H1 (cell line): ENCODE data around the gene ZSWIM9. TPM values are rescaled to one million over a fixed set of nuclear protein-coding genes. Genes with fewer than 3 reads are reported as not detected.

Source experiments
- CTCF ChIA-PET: fragments of 300-600 bp; sonication (Branson Sonifier 250); formaldehyde crosslinking; loops from one replicate; lab custom pipeline; 2021; ENCODE audit not compliant: partially characterized antibody; lab: Charles Lee
- POLR2A ChIA-PET: fragments of 300-600 bp; sonication (Branson Sonifier 250); formaldehyde crosslinking; loops from one replicate; lab custom pipeline; 2021; ENCODE audit warnings: inconsistent platforms; ENCODE audit not compliant: partially characterized antibody; lab: Charles Lee
- DNase-seq, 2 experiments: peaks; one replicate each; pipeline versions ENCODE4 v3.0.0 to v3.0.0-alpha.2; 2010 to 2022; ENCODE audit warnings: low spot score in 2 of 2, low read depth in 1 of 2, mixed read lengths in 1 of 2
- FAIRE-seq: peaks from 2 replicates; lab custom pipeline; 2011; peaks lifted over from hg19 to GRCh38; lab: Jason Lieb, UNC
- H2AFZ ChIP-seq: 2 replicates; pipeline ENCODE4 v1.8.1; 2012; ENCODE audit warnings: low read length, inconsistent platforms
- H2AK5ac ChIP-seq: 2 replicates; pipeline ENCODE4 v1.6.1; 2013; ENCODE audit warnings: low read depth, low read length
- H2BK120ac ChIP-seq: replicated peaks from 2 replicates; pipeline ENCODE3; 2013; ENCODE audit warnings: low read depth, low read length, inconsistent platforms
- H2BK12ac ChIP-seq: 2 replicates; pipeline ENCODE4 v1.6.1; 2013; ENCODE audit warnings: low read depth, low read length
- H2BK15ac ChIP-seq: 2 replicates; pipeline ENCODE4 v1.6.1; 2013; ENCODE audit warnings: low read length
- H2BK20ac ChIP-seq: 2 replicates; pipeline ENCODE4 v1.6.1; 2013; ENCODE audit warnings: low read length
- H2BK5ac ChIP-seq: 2 replicates; pipeline ENCODE4 v1.6.1; 2013; ENCODE audit warnings: low read depth, low read length
- H3K14ac ChIP-seq: 2 replicates; pipeline ENCODE4 v1.6.1; 2013; ENCODE audit warnings: inconsistent platforms; ENCODE audit not compliant: insufficient read length
- H3K18ac ChIP-seq: 2 replicates; pipeline ENCODE4 v1.6.1; 2013; ENCODE audit warnings: low read length; ENCODE audit errors: extremely low read depth
- H3K23ac ChIP-seq: 2 replicates; pipeline ENCODE4 v1.6.1; 2013; ENCODE audit warnings: inconsistent platforms; ENCODE audit not compliant: insufficient read length
- H3K23me2 ChIP-seq: 2 replicates; pipeline ENCODE4 v1.6.1; 2013; ENCODE audit warnings: low read depth, low read length
- H3K27ac ChIP-seq: 2 replicates; pipeline ENCODE4 v1.6.1; 2011; ENCODE audit warnings: low read depth, low read length, inconsistent platforms
- H3K27me3 ChIP-seq, 4 experiments: replicated peaks in 1 of 4; 1 replicate in 1 of 4; 2 replicates in 3 of 4; pipeline versions ENCODE4 v1.6.1 to v1.8.1; 2011 to 2013; ENCODE audit warnings: low read length in 3 of 4, mild to moderate bottlenecking in 3 of 4, inconsistent platforms in 2 of 4, mixed read lengths in 2 of 4, moderate library complexity in 1 of 4; ENCODE audit not compliant: control insufficient read depth in 3 of 4, insufficient read depth in 3 of 4; ENCODE audit errors: extremely low read depth in 1 of 4
- H3K36me3 ChIP-seq, 4 experiments: 2 replicates each; pipeline versions ENCODE4 v1.6.1 to v1.8.1; 2011 to 2013; ENCODE audit warnings: mild to moderate bottlenecking in 4 of 4, low read length in 3 of 4, moderate library complexity in 2 of 4, control low read depth in 1 of 4, inconsistent platforms in 1 of 4; ENCODE audit not compliant: insufficient read depth in 4 of 4, control insufficient read depth in 2 of 4
- H3K4ac ChIP-seq: replicated peaks from 2 replicates; pipeline ENCODE3; 2013; ENCODE audit warnings: low read length, low read depth, mixed read lengths, inconsistent platforms; ENCODE audit not compliant: insufficient read length
- H3K4me1 ChIP-seq, 4 experiments: replicated peaks in 1 of 4; 1 replicate in 1 of 4; 2 replicates in 3 of 4; pipeline versions ENCODE4 v1.6.1 to v1.8.1; 2011 to 2013; ENCODE audit warnings: low read length in 3 of 4, inconsistent platforms in 2 of 4, mixed read lengths in 1 of 4; ENCODE audit not compliant: insufficient read depth in 4 of 4, control insufficient read depth in 3 of 4
- H3K4me2 ChIP-seq, 2 experiments: 2 replicates each; pipeline versions ENCODE4 v1.6.1 to v1.8.1; 2011 to 2013; ENCODE audit warnings: low read depth in 2 of 2, low read length in 2 of 2, control low read depth in 1 of 2, inconsistent platforms in 1 of 2, mild to moderate bottlenecking in 1 of 2; ENCODE audit not compliant: insufficient read depth in 1 of 2
- H3K4me3 ChIP-seq, 4 experiments: fragments of 200-600, 300-600 bp in 1 of 4; sonication (generic), shearing (Covaris generic), sonication (Bioruptor Twin) in 1 of 4; 2 replicates each; pipeline versions ENCODE4 v1.5.1 to v1.8.1; 2011 to 2016; ENCODE audit warnings: low read length in 4 of 4, low read depth in 3 of 4, control low read depth in 2 of 4, inconsistent platforms in 2 of 4, mild to moderate bottlenecking in 2 of 4, mixed read lengths in 1 of 4, moderate library complexity in 1 of 4; ENCODE audit not compliant: insufficient read depth in 2 of 4; ENCODE audit errors: extremely low read depth in 1 of 4
- H3K56ac ChIP-seq: replicated peaks from 2 replicates; pipeline ENCODE3; 2013; ENCODE audit warnings: low read depth, mild to moderate bottlenecking, mixed read lengths, low read length, inconsistent platforms; ENCODE audit not compliant: insufficient read length
- H3K79me1 ChIP-seq: 2 replicates; pipeline ENCODE4 v1.6.1; 2013; ENCODE audit warnings: low read depth, low read length, control low read depth
- H3K79me2 ChIP-seq, 2 experiments: 2 replicates each; pipeline versions ENCODE4 v1.6.1 to v1.8.1; 2012 to 2013; ENCODE audit warnings: low read length in 2 of 2, mild to moderate bottlenecking in 2 of 2, inconsistent platforms in 1 of 2; ENCODE audit not compliant: insufficient read depth in 2 of 2, control insufficient read depth in 1 of 2
- H3K9ac ChIP-seq, 4 experiments: replicated peaks in 1 of 4; 1 replicate in 1 of 4; 2 replicates in 3 of 4; pipeline versions ENCODE4 v1.6.1 to v1.8.1; 2011 to 2013; ENCODE audit warnings: low read depth in 3 of 4, low read length in 3 of 4, control low read depth in 2 of 4, mild to moderate bottlenecking in 2 of 4, moderate library complexity in 2 of 4, inconsistent platforms in 1 of 4; ENCODE audit errors: extremely low read depth in 1 of 4
- H3K9me3 ChIP-seq, 2 experiments: 2 replicates each; pipeline versions ENCODE4 v1.6.1 to v1.8.1; 2012 to 2013; ENCODE audit warnings: mild to moderate bottlenecking in 2 of 2, moderate library complexity in 2 of 2, control low read depth in 1 of 2, inconsistent platforms in 1 of 2, low read depth in 1 of 2, low read length in 1 of 2, mixed read lengths in 1 of 2; ENCODE audit not compliant: insufficient read depth in 2 of 2
- H4K20me1 ChIP-seq, 2 experiments: replicated peaks in 1 of 2; 2 replicates each; pipeline versions ENCODE3 to v1.8.1; 2011 to 2013; ENCODE audit warnings: inconsistent platforms in 2 of 2, low read length in 2 of 2, mild to moderate bottlenecking in 1 of 2; ENCODE audit not compliant: insufficient read depth in 2 of 2, control insufficient read depth in 1 of 2
- H4K5ac ChIP-seq: 2 replicates; pipeline ENCODE4 v1.6.1; 2013; ENCODE audit warnings: low read length, low read depth, mixed read lengths, inconsistent platforms; ENCODE audit not compliant: insufficient read length
- H4K8ac ChIP-seq: 2 replicates; pipeline ENCODE4 v1.8.0; 2013; ENCODE audit warnings: mild to moderate bottlenecking, moderate library complexity, low read length, inconsistent platforms; ENCODE audit not compliant: insufficient read depth; ENCODE audit errors: extremely low read depth
- H4K91ac ChIP-seq: replicated peaks from 2 replicates; pipeline ENCODE3; 2013; ENCODE audit warnings: low read length, mixed read lengths, inconsistent platforms; ENCODE audit not compliant: insufficient read length
- BACH1 ChIP-seq: IDR thresholded peaks from 2 replicates; pipeline ENCODE4 v1.6.1; 2012; ENCODE audit warnings: low read length, improper control_type of control experiment
- BCL11A ChIP-seq, 2 experiments: IDR thresholded peaks; one replicate each; pipeline ENCODE4 v1.6.1; 2011; ENCODE audit warnings: low read depth in 2 of 2, low read length in 2 of 2, mild to moderate bottlenecking in 2 of 2
- CREB1 ChIP-seq: IDR thresholded peaks from 2 replicates; pipeline ENCODE4 v1.6.1; 2012; ENCODE audit warnings: inconsistent platforms
- CTCF ChIP-seq, 3 experiments: IDR thresholded peaks; 1 replicate in 2 of 3; 2 replicates in 1 of 3; pipeline versions ENCODE4 v1.5.1 to v1.6.1; 2011; ENCODE audit warnings: low read length in 3 of 3, mild to moderate bottlenecking in 3 of 3, inconsistent platforms in 2 of 3, low read depth in 1 of 3, moderate library complexity in 1 of 3; ENCODE audit not compliant: insufficient read depth in 1 of 3; ENCODE audit errors: control extremely low read depth in 1 of 3
- HDAC6 ChIP-seq: IDR thresholded peaks from one replicate; pipeline ENCODE4 v1.7.1; 2012; ENCODE audit warnings: low read depth, mild to moderate bottlenecking, inconsistent platforms, low read length, moderate library complexity
- MAX ChIP-seq: IDR thresholded peaks from 2 replicates; pipeline ENCODE4 v1.6.1; 2012; ENCODE audit warnings: inconsistent platforms
- POLR2AphosphoS5 ChIP-seq: IDR thresholded peaks from 2 replicates; pipeline ENCODE4 v1.6.1; 2011; ENCODE audit warnings: low read depth, low read length
- POU5F1 ChIP-seq: IDR thresholded peaks from 2 replicates; pipeline ENCODE4 v1.6.1; 2011; ENCODE audit warnings: low read depth, mild to moderate bottlenecking, low read length, moderate library complexity
- RBBP5 ChIP-seq: IDR thresholded peaks from 2 replicates; pipeline ENCODE4 v1.7.1; 2012; ENCODE audit warnings: low read depth, mild to moderate bottlenecking, inconsistent platforms, low read length, moderate library complexity, borderline replicate concordance
- SP1 ChIP-seq: IDR thresholded peaks from 2 replicates; pipeline ENCODE4 v1.6.1; 2011; ENCODE audit warnings: low read depth, low read length
- SP2 ChIP-seq: IDR thresholded peaks from 2 replicates; pipeline ENCODE4 v1.6.1; 2012; ENCODE audit warnings: mild to moderate bottlenecking, low read length, inconsistent platforms
- TAF7 ChIP-seq: optimal IDR thresholded peaks from 2 replicates; pipeline ENCODE3; 2011; ENCODE audit warnings: low read depth, mild to moderate bottlenecking, inconsistent platforms, low read length, moderate library complexity, borderline replicate concordance
- TCF12 ChIP-seq: IDR thresholded peaks from 2 replicates; pipeline ENCODE4 v1.6.1; 2011; ENCODE audit warnings: low read depth, mild to moderate bottlenecking, low read length
- WGBS, 2 experiments: shearing (Covaris generic) in 1 of 2; methylation state at CpG; one replicate each; pipeline versions ENCODE4 v1.1.6 to v1.1.7; 2013 to 2015; ENCODE audit warnings: low lambda C conversion rate in 2 of 2, mixed read lengths in 2 of 2, inconsistent platforms in 1 of 2, low coverage in 1 of 2, missing lambda C conversion rate in 1 of 2; ENCODE audit not compliant: insufficient replicate concordance in 2 of 2, insufficient coverage in 1 of 2, insufficient read length in 1 of 2; ENCODE audit errors: extremely low coverage in 1 of 2, missing lambda C conversion rate in 1 of 2; 5-methylcytosine and 5-hydroxymethylcytosine counted together
- polyA plus RNA-seq, 7 experiments: library from polyadenylated mRNA; depleted of rRNA in 3 of 7; stranded (reverse) in 5 of 7; unstranded in 2 of 7; fragments of >200 nt in 5 of 7; fragments of 200-250 nt in 2 of 7; gene quantifications; 1 replicate in 5 of 7; 2 replicates in 1 of 7; 4 replicates in 1 of 7; pipeline versions ENCODE4 v1.2.1 to v1.2.3, GENCODE V29; 2011 to 2013; ENCODE audit warnings: missing spikeins in 2 of 7, mixed read lengths in 2 of 7
- total RNA-seq: library from RNA; stranded (reverse); fragmentation: NEBNext Ultra II Directional; extraction: Animal tissue kit (Norgen Biotek cat#: 25700); gene quantifications from 2 replicates; pipeline ENCODE4 v1.2.1, GENCODE V29; 2021

ZSWIM9 gene
- total and polyA plus RNA-seq, 2 of the 8 experiments (the other 6 are each of a cell fraction or from before 2014, with no cell fraction given) = 1.5 to 10.4 TPM

GRCh38 chr19:48139053-48139452 is 31.4 kb upstream of the ZSWIM9 start:
- ChIA-PET POLR2A (interaction anchor here (1.3 kb wide), 1 partner anchor 33 kb away, joined by 3 read pairs; no protein-coding TSS in a partner anchor), CTCF (interaction anchor here (0.7 to 4.5 kb wide), 5 partner anchors 10 to 22 kb away, joined by 3 to 27 read pairs (median 4); no protein-coding TSS in a partner anchor)
- Histone ChIP-seq H3K4me3 (no peak overlapping the region), H3K79me1 (0 out of 2 replicates have a peak, but pooled peaks cover 2% of the 10 kb centered on the region), H3K4me1 (no peaks in the 10 kb centered on the region), H4K5ac (no peak overlapping the region), H2BK20ac (no peak overlapping the region), H3K23me2 (no peaks in the 10 kb centered on the region), H3K14ac (no peak overlapping the region), H4K8ac (no peak overlapping the region), H3K36me3 (peaks cover 11 to 24% (median 12%) of the 10 kb centered on the region in 4 experiments; a peak in 6 of 8 replicates), H2BK12ac (no peak overlapping the region), H3K27me3 (no peaks in the 10 kb centered on the region), H3K18ac (no peak overlapping the region), H3K56ac (no peak overlapping the region), H2BK15ac (no peak overlapping the region), H4K91ac (no peak overlapping the region), H2BK120ac (no peak overlapping the region), H2BK5ac (no peak overlapping the region), H3K9me3 (no peaks in the 10 kb centered on the region), H3K79me2 (no peaks in the 10 kb centered on the region), H3K23ac (no peak overlapping the region), H3K27ac (no peak overlapping the region), H2AK5ac (no peak overlapping the region), H3K9ac (no peak overlapping the region; a peak in 1 of 7 replicates), H3K4ac (no peak overlapping the region), H4K20me1 (peaks cover 0 to 6% of the 10 kb centered on the region in 2 experiments), H2AFZ (no peak overlapping the region), H3K4me2 (no peak overlapping the region)
- no peak for FAIRE-seq
- no peak for DNase-seq
- WGBS, 2 experiments = 92% methylated on average over 6 of the region's 6 CpGs; no CpG with 5 or more reads in 1 of the 2 experiments
- TF ChIP-seq SP2 (no peak), RBBP5 (no peak), POU5F1 (no peak), TCF12 (no peak), SP1 (no peak), POLR2AphosphoS5 (no peak), CTCF (IDR thresholded peaks at IDR 0.05; ENCODE audit: control extremely low read depth in 1 of 3, insufficient read depth in 1 of 3, low read depth in 1 of 3, low read length in 3 of 3) (no peak), HDAC6 (no peak), MAX (no peak), CREB1 (no peak), TAF7 (no peak), BCL11A (IDR thresholded peaks at IDR 0.05; ENCODE audit: low read depth in 2 of 2, low read length in 2 of 2) (no peak), BACH1 (no peak)
